Measurements from ENCODE around the gene PRDM10.

DNA sequence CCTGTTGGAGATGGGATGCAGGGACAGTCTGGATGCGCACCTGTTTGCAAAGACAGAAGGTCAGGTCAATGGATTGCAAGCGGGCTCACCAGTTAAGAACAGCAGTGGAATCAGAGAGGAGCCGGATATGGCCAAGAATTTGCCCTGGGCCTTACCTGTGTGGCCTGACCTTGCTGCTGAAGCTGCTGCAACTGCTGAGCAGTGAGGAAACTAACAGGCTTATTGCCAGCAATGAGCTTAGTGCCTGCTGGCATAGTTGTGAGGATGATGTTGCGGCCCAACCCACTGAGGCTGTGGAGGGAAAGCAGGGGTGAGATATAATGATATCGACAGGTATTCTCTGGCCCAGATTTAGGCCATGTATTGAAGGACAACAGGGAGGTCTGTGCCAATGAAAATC, 137.8 kb downstream of the PRDM10 start:
- TF ChIP-seq CTCF (IDR thresholded peaks at IDR 0.05 in 2 of 3, conservative IDR thresholded peaks at IDR 0.05 in 1 of 3; ENCODE audit: borderline replicate concordance in 1 of 3, insufficient read depth in 1 of 3, low read depth in 2 of 3, low read length in 2 of 3) (no peak), FOSL1 (IDR thresholded peaks at IDR 0.05; ENCODE audit: low read depth) (no peak), RAD21 (IDR thresholded peaks at IDR 0.05; ENCODE audit: low read depth) (no peak), EZH2 (IDR thresholded peaks at IDR 0.05) (no peak)
